GM12891 (cell line): Measurements from ENCODE around the gene OR52A5.
"Not testable (repeated sequence)": the region's sequence is repeated elsewhere in the genome, so short reads cannot be mapped to it uniquely, and the experiment has no call there.

Experiments
- DNase-seq: peaks from one replicate; pipeline ENCODE4 v3.0.0; 2011; ENCODE audit warnings: low spot score; ENCODE audit not compliant: insufficient read length
- FAIRE-seq: peaks from 2 replicates; lab custom pipeline; 2011; peaks lifted over from hg19 to GRCh38; lab: Jason Lieb, UNC
- PAX5 ChIP-seq: IDR thresholded peaks from 2 replicates; pipeline ENCODE4 v1.6.1; 2011; ENCODE audit warnings: low read length, moderate library complexity, mild to moderate bottlenecking; ENCODE audit not compliant: insufficient read depth, severe bottlenecking
- POLR2A ChIP-seq: IDR thresholded peaks from 2 replicates; pipeline ENCODE4 v1.6.1; 2011; ENCODE audit warnings: low read depth, low read length, control low read depth
- POLR2AphosphoS5 ChIP-seq: IDR thresholded peaks from 2 replicates; pipeline ENCODE4 v1.6.1; 2011; ENCODE audit warnings: low read depth, low read length, control low read depth
- POU2F2 ChIP-seq: IDR thresholded peaks from 2 replicates; pipeline ENCODE4 v1.6.1; 2011; ENCODE audit warnings: low read depth, mild to moderate bottlenecking, control low read depth, low read length, moderate library complexity
- SPI1 ChIP-seq: IDR thresholded peaks from 2 replicates; pipeline ENCODE4 v1.6.1; 2011; ENCODE audit warnings: low read depth, low read length, control low read depth
- TAF1 ChIP-seq: IDR thresholded peaks from 2 replicates; pipeline ENCODE4 v1.6.1; 2011; ENCODE audit warnings: low read depth, low read length, control low read depth

Gene OR52A5

GRCh38 chr11:5151713-5152153, 13.6 kb upstream of the OR52A5 start:
- DNase-seq, result no peak
- no peak for TF ChIP-seq POLR2AphosphoS5
- TF ChIP-seq POLR2A, result no peak
- no peak for TF ChIP-seq PAX5
- no peak for TF ChIP-seq POU2F2
- no peak for TF ChIP-seq SPI1
- no peak for TF ChIP-seq TAF1
- FAIRE-seq, result no peak

GRCh38 chr11:5144206-5144605, 6.0 kb upstream of the OR52A5 start:
- DNase-seq, FAIRE-seq: not testable (repeated sequence)

- no peak for DNase-seq
- FAIRE-seq, result no peak
- TF ChIP-seq TAF1 (no peak), POLR2AphosphoS5 (no peak), POLR2A (no peak), POU2F2 (no peak), PAX5 (no peak), SPI1 (no peak)
Observed at GRCh38 chr11:5137014-5137413, 1.1 kb downstream of the OR52A5 start.

GRCh38 chr11:5136261-5136660, 1.9 kb downstream of the OR52A5 start:
- DNase-seq (no peak), FAIRE-seq (no peak)
- TF ChIP-seq SPI1 (no peak), POU2F2 (no peak), POLR2AphosphoS5 (no peak), TAF1 (no peak), POLR2A (no peak), PAX5 (no peak)

- DNase-seq, result no peak
- TF ChIP-seq PAX5 (no peak), TAF1 (no peak), POLR2AphosphoS5 (no peak), SPI1 (no peak), POLR2A (no peak)
- FAIRE-seq, result no peak
Observed at GRCh38 chr11:5131584-5132335, 6.4 kb downstream of the OR52A5 start.

GRCh38 chr11:5129457-5129877, 8.7 kb downstream of the OR52A5 start:
- DNase-seq (no peak), FAIRE-seq (no peak)
- TF ChIP-seq POU2F2 (no peak), PAX5 (no peak), POLR2AphosphoS5 (no peak), TAF1 (no peak), POLR2A (no peak), SPI1 (no peak)

- TF ChIP-seq PAX5, result no peak
- TF ChIP-seq POLR2AphosphoS5, result no peak
- no peak for TF ChIP-seq POU2F2
- no peak for TF ChIP-seq POLR2A
- TF ChIP-seq TAF1, result no peak
- no peak for TF ChIP-seq SPI1
- DNase-seq (no peak), FAIRE-seq (no peak)
Observed at GRCh38 chr11:5124891-5125620, 13.1 kb downstream of the OR52A5 start.

- DNase-seq (no peak), FAIRE-seq (no peak)
Observed at GRCh38 chr11:5123802-5124521, 14.2 kb downstream of the OR52A5 start.

GRCh38 chr11:5118893-5119292, 19.3 kb downstream of the OR52A5 start:
- FAIRE-seq, result no peak

More at GRCh38 chr11:5123802-5124521, 14.2 kb downstream of the OR52A5 start:
- TF ChIP-seq POLR2AphosphoS5, result no peak
- no peak for TF ChIP-seq SPI1
- no peak for TF ChIP-seq TAF1
- TF ChIP-seq POU2F2, result no peak
- no peak for TF ChIP-seq POLR2A
- no peak for TF ChIP-seq PAX5

GRCh38 chr11:5117588-5117987, 20.6 kb downstream of the OR52A5 start:
- TF ChIP-seq SPI1, result no peak
- no peak for TF ChIP-seq POU2F2
- no peak for TF ChIP-seq POLR2A
- DNase-seq (no peak), FAIRE-seq (no peak)

More at GRCh38 chr11:5118893-5119292, 19.3 kb downstream of the OR52A5 start:
- TF ChIP-seq SPI1, result no peak
- no peak for TF ChIP-seq POLR2A
- TF ChIP-seq POLR2AphosphoS5, result no peak
- TF ChIP-seq POU2F2, result no peak
- no peak for DNase-seq
